Activated CD4-positive, alpha-beta T cell treated with anti-CD3 and anti-CD28 coated beads, Interleukin-2, amount 50 U/mL, for 1 hour (primary cell): ENCODE results near the gene MEGF11.
"Not testable (repeated sequence)": the region's sequence is repeated elsewhere in the genome, so short reads cannot be mapped to it uniquely, and the experiment has no call there.

Source experiments
- DNase-seq: peaks from one replicate; pipeline ENCODE4 v3.0.0-alpha.2; 2020

Gene MEGF11

GRCh38 chr15:65990298-65990981 is 263.1 kb downstream of the MEGF11 start:
- DNase-seq: no peak

- DNase-seq: no peak
These were observed 266.4 kb downstream of the MEGF11 start for GRCh38 chr15:65987100-65987499.

DNA sequence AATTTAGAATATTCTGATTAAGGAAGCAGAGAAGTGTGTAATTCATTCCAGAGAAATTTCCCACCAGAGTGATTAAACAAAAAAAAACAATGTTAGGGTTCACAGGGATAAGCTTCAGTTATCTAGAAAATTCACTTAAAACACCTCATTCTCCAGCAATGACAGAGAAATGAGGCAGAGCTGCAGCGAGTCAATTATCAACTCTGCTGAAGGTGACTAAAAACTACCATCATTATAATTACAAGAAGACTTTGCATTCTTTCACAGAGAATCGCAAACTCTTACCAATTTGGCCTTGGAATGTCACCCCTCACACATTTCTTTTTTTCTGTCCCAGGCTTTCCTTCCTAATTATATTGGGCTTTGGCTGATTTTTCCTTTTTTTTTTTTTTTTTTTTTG is 267.1 kb downstream of the MEGF11 start:
- no peak for DNase-seq

- no peak for DNase-seq
These were observed 268.2 kb downstream of the MEGF11 start for GRCh38 chr15:65985387-65985786.

DNA sequence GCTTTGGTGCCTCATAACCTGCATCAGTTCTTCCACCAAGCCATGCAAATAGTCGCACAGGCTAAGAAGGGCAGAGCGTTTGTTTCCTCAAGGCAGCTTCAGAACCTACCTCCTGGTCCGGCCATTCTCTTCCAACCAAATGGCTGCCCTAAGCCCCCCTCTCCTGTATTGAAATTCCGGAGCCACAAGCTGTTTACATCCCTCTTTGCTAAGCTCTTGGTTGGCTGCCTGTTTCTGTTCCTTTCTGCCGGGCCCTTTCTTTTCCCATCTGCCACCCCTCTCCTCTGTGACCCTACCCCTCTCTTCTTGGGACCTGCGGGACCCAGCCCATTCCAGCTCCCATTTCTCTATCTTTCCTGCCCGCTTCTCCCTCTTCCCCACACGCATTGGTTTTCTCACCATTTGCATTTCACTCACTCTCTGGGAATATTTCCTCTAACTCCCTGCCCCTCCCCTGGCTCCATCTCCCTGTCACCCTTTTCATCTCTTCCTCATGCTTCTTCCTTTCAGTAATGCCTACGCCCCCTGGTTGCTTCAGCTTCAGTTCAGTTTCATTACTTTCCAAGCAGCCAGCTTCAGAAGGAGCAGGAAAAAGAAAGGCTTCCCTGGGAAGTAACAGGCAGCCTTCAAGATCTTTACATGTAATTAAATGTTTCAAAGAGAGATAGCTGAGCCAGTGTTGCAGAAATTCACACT is 270.8 kb downstream of the MEGF11 start:
- DNase-seq: no peak

GRCh38 chr15:65981837-65982626 is 271.5 kb downstream of the MEGF11 start:
- peak; percentile 72 for DNase-seq

- DNase-seq: no peak
These were observed 272.6 kb downstream of the MEGF11 start for GRCh38 chr15:65980824-65981456.

DNA sequence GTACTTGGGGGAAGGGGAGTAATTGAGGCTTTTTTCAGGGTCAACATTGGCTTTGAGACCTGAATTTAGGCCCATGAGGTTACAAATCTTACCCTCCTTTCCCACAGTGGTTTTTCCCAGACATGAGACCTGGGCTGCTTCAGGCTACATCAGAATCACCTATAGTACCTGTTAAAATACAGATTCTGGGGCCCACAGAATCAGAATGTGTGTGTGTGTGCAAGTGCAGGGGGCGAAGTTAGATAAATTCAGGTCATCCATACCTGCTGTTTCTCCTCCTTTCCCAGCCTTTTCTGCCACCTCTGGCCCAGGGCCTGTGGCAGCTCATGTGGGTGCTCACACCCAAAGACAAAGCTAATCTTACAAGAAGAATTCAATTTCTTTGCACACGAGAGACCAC is 273.7 kb downstream of the MEGF11 start:
- DNase-seq: no peak

GRCh38 chr15:65979316-65979715 is 274.2 kb downstream of the MEGF11 start:
- no peak for DNase-seq

DNA sequence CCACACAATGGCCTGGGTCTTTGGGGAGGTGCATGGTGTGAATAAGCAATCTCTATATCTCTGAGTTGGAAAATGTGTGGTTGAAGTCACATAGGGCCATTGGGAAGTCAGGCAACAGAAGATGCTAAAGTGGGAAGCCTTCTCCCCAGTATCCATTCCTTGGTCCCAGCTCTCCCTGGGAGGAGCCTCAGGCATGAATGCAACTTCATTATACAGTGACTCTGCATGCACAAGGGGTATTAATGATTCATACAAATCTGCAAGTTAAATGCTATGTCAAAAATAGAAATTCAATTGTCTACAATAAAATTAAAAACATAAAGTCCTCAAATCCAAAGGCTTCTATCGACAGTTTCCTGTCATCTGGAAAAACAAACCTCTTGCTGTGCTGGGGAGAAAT is 275.4 kb downstream of the MEGF11 start:
- no peak for DNase-seq

DNA sequence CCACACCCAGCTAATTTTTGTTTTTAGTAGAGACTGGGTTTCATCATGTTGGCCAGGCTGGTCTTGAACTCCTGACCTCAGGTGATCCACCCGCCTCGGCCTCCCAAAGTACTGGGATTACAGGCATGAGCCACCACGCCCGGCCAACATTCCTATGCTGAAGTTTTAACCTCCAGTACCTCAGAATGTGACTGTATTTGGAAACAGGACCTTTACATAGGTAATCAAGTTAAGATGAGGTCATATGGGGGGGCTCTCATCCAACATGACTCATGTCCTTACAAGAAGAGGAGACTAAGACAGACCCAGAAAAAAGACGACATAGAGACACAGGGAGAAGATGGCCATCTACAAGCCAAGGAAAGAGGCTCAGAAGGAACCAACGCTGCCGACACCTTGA is 277.4 kb downstream of the MEGF11 start:
- DNase-seq: not testable (repeated sequence)

GRCh38 chr15:65971741-65971995 is 281.9 kb downstream of the MEGF11 start:
- no peak for DNase-seq

- DNase-seq: no peak
These were observed 282.4 kb downstream of the MEGF11 start for GRCh38 chr15:65970937-65971740.

DNA sequence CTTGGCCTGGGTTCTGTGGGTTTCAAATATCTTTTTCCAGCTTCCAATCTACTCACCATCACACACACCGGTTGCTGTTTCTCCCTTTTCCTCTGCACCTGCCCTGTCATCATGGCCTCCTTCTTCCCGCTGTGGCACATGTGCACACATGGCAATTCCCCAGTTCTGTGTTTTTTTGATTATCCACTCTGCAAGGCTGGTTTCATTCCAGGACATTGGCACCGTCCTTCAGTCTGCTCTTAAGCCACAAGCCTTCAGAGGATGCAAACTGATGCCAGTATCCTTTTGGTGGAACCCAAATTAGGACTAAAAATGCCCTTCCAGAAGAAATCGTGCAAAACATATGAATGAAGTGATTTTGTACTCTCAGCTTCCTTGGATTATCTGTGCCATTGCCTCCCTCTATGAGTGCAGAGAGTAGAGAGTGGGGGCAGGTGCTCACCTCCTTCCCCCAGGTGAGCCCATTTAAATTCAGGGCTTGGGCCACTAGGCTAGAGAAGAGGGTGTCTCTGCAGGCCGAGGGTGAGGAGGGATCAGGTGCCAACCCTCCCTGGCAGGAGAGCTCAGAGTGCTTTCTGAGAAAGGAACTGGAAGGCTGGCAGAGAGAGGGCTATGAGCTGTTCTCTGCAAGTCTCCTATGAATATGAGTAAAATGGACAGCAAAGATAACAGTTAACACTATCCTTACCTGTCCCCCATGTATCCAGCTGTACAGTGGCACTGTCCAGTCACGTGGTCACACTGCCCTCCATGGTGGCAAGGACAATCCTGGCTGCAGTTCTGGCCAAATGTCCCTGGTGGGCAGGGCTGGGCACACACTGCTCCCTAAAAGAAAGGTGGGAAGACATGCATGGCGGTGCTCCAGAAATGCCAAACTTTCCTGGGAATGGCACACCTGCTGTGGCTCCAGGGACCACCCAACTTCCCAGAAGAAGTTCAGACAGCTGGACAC is 283.4 kb downstream of the MEGF11 start:
- no peak for DNase-seq

GRCh38 chr15:65968511-65968910 is 285.0 kb downstream of the MEGF11 start:
- no peak for DNase-seq

DNA sequence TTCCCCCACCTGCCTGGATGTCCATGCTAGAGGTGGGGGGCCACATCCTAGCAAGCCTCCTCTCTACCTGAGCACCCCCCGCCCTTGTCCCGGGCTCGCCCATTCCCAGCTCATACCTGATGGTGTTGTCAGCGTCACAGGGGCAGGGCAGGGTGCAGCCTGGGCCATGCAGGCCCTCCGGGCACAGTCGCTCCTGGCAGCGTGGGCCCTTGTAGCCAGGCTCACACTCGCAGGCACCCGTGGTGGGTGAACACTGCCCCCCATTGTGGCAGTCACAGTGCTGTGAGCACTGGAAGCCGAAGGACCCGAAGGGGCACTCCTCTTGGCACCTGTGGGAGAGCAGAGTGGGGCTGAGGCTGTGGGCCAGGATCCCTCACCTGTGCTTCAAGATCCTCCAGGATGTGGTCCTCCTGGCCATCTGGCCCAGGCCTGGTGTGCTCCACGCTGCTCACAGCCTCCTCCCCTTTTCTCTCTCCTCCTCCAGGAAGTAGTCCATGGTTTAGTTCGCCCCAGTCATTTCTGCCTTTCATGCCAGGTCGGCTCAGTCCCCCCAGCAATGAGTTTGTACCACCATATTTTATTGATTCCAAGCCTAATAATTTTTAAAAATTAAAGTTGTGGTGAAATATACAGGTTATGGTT is 288.6 kb downstream of the MEGF11 start:
- DNase-seq: no peak

GRCh38 chr15:65963911-65964482 is 289.6 kb downstream of the MEGF11 start:
- DNase-seq: no peak

DNA sequence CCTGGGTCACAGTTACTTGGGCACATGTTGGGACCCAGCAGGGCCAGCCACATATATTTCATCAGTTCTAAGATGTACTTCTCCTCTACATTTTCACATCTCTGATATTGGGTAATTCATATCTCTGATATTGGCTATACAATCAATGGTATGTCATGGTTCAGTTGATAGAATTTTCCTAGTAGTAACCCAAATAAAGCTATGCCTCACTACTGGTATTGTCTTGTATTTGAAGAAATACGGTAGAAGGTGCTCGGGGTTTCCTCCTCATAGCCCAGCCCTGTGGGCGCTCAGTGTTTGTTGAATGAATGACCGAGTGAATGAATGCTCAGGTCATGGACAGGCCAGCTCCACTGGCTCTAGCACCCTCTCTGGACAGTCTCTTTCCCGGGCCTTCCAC is 290.2 kb downstream of the MEGF11 start:
- DNase-seq: no peak

GRCh38 chr15:65962187-65962586 is 291.4 kb downstream of the MEGF11 start:
- no peak for DNase-seq

DNA sequence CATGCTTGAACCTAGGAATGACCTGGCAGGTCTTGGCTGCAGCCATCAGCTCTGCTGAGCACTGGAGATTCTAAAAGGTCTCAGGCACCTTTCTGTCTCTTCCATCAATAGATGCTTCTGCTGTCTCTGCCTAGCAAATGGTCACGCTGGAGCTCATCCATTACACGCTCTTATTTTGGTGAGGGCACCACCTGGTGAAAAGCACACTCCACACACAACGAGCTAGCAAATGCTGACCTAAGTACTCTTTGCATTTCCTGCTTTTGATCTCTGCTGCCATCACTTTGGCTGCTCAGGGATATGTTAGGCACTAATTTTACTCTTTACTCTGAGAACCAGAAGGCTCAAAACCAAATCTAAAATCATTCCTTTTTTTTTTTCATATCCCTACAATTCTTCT is 293.0 kb downstream of the MEGF11 start:
- no peak for DNase-seq

DNA sequence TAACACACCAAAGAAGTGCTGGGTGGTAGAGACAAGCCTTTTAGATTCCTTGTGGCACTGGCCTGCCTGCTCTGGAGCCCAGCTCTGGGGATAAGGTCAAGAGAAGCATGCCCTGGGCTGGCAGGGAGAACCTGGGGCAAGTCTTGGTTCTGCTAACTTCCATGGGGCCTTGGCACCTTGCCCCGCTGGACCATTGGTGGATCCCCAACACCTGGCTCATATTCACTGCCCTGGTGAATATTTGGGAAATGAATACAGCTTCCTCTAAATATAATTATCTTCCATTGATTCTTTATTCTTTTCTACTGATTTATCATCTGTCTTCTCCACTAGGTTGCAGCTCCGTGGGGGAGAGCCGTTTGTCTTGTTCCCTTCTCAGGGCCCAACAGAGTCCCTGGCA is 294.7 kb downstream of the MEGF11 start:
- no peak for DNase-seq
